Activated CD4-positive, alpha-beta T cell treated with anti-CD3 and anti-CD28 coated beads, Interleukin-2, Interleukin-4, amounts not matched to agents 100 ng/mL and 50 ng/mL, durations not matched to agents 16 hours and 8 hours (primary cell): ENCODE measurements around the gene SULF2.
"Not testable (repeated sequence)": the region's sequence is repeated elsewhere in the genome, so short reads cannot be mapped to it uniquely, and the experiment has no call there.

Experiments used
- DNase-seq: peaks from one replicate; pipeline ENCODE4 v3.0.0-alpha.2; 2020; ENCODE audit warnings: low spot score

The SULF2 gene

GRCh38 chr20:47804972-47805371 is 19.7 kb upstream of the SULF2 start:
- DNase-seq, result not testable (repeated sequence)

GRCh38 chr20:47804224-47804825 is 19.0 kb upstream of the SULF2 start:
- not testable (repeated sequence) for DNase-seq

GRCh38 chr20:47802975-47803374 is 17.7 kb upstream of the SULF2 start:
- DNase-seq, result no peak

- no peak for DNase-seq
These were observed 17.1 kb upstream of the SULF2 start for GRCh38 chr20:47802226-47802920.

GRCh38 chr20:47801759-47802158 is 16.5 kb upstream of the SULF2 start:
- DNase-seq, result no peak

- no peak for DNase-seq
These were observed 15.8 kb upstream of the SULF2 start for GRCh38 chr20:47801079-47801478.

GRCh38 chr20:47800623-47801022 is 15.3 kb upstream of the SULF2 start:
- DNase-seq, result no peak

GRCh38 chr20:47799116-47799715 is 13.9 kb upstream of the SULF2 start:
- DNase-seq, result no peak

GRCh38 chr20:47796971-47797370 is 11.7 kb upstream of the SULF2 start:
- DNase-seq, result no peak

GRCh38 chr20:47795214-47795907 is 10.1 kb upstream of the SULF2 start:
- no peak for DNase-seq

- not testable (repeated sequence) for DNase-seq
These were observed 9.0 kb upstream of the SULF2 start for GRCh38 chr20:47794264-47794663.

GRCh38 chr20:47792021-47792618 is 6.8 kb upstream of the SULF2 start:
- no peak for DNase-seq

GRCh38 chr20:47791084-47791599 is 5.9 kb upstream of the SULF2 start:
- no peak for DNase-seq

- no peak for DNase-seq
These were observed 5.3 kb upstream of the SULF2 start for GRCh38 chr20:47790580-47790965.

GRCh38 chr20:47789764-47790579 is 4.7 kb upstream of the SULF2 start:
- no peak for DNase-seq

- no peak for DNase-seq
These were observed 3.9 kb upstream of the SULF2 start for GRCh38 chr20:47789081-47789763.

- DNase-seq, result no peak
These were observed 3.4 kb upstream of the SULF2 start for GRCh38 chr20:47788741-47789080.

- DNase-seq, result no peak
These were observed 1.5 kb upstream of the SULF2 start for GRCh38 chr20:47786765-47787107.

- DNase-seq, result peak; percentile 7
These were observed 828 bp upstream of the SULF2 start for GRCh38 chr20:47785854-47786764.
